Measurements from ENCODE around the gene TSEN54. TPM values are rescaled to one million over a fixed set of nuclear protein-coding genes. Genes with fewer than 3 reads are reported as not detected.
A peak's percentile ranks its signal among the peaks of the same experiment; 100 is the strongest.

Gene TSEN54
- total RNA-seq, 1 experiment from 2014 or later, result 78.7 TPM

DNA sequence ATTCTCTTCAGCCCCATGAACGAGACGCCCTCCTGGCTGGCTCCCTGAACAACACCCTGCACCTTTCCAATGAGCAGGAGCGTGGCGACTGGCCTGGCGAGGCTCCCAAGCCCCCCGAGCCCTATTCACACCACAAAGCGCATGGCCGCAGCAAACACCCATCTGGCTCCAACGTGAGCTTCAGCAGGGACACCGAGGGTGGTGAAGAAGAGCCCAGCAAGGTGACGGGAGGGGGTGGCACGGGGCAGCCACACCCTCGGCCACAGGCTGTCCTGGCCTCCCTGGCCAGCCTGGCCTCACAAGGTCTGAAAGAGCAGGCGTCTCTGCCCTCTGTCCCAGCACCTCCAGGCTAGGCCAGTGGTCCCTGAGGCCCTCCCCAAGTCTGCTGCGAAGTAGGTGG, 24.6 kb upstream of the TSEN54 start:
- DNase-seq (ENCODE audit: low read depth, low spot score), result no peak
- no peak overlapping the region for H3K4me3 ChIP-seq (ENCODE audit: low read depth in 2 of 2, low read length in 2 of 2)
- no TSS peak for BruUV-seq (replicated peaks)
- POLR2A ChIA-PET, result no interaction called here
- CTCF ChIA-PET, result no interaction called here
- H3K36me3 ChIP-seq (ENCODE audit: control insufficient read depth, insufficient read depth, low read length), result no peaks in the 10 kb centered on the region
- intact Hi-C loops (cut with micrococcal nuclease; ENCODE audit: unreplicated experiment) (no loop called here), in situ Hi-C loops (cut with HindIII; ENCODE audit: low pct_unique_long_range_greater_than_20kb, low sequenced_read_pairs) (no loop called here)
- no peaks in the 10 kb centered on the region for H3K9me3 ChIP-seq (ENCODE audit: control insufficient read depth, insufficient read depth, low read depth, low read length)
- H3K27ac ChIP-seq (ENCODE audit: low read length), result no peak overlapping the region
- no peaks in the 10 kb centered on the region for H3K4me1 ChIP-seq (ENCODE audit: control insufficient read depth, insufficient read depth, low read length)
- H3K27me3 ChIP-seq (ENCODE audit: control insufficient read depth, insufficient read depth, low read length), result no peaks in the 10 kb centered on the region
- TF ChIP-seq, protein P1, sequence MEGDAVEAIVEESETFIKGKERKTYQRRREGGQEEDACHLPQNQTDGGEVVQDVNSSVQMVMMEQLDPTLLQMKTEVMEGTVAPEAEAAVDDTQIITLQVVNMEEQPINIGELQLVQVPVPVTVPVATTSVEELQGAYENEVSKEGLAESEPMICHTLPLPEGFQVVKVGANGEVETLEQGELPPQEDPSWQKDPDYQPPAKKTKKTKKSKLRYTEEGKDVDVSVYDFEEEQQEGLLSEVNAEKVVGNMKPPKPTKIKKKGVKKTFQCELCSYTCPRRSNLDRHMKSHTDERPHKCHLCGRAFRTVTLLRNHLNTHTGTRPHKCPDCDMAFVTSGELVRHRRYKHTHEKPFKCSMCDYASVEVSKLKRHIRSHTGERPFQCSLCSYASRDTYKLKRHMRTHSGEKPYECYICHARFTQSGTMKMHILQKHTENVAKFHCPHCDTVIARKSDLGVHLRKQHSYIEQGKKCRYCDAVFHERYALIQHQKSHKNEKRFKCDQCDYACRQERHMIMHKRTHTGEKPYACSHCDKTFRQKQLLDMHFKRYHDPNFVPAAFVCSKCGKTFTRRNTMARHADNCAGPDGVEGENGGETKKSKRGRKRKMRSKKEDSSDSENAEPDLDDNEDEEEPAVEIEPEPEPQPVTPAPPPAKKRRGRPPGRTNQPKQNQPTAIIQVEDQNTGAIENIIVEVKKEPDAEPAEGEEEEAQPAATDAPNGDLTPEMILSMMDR (IDR thresholded peaks at IDR 0.05), result no peak
- TF ChIP-seq, protein P2, sequence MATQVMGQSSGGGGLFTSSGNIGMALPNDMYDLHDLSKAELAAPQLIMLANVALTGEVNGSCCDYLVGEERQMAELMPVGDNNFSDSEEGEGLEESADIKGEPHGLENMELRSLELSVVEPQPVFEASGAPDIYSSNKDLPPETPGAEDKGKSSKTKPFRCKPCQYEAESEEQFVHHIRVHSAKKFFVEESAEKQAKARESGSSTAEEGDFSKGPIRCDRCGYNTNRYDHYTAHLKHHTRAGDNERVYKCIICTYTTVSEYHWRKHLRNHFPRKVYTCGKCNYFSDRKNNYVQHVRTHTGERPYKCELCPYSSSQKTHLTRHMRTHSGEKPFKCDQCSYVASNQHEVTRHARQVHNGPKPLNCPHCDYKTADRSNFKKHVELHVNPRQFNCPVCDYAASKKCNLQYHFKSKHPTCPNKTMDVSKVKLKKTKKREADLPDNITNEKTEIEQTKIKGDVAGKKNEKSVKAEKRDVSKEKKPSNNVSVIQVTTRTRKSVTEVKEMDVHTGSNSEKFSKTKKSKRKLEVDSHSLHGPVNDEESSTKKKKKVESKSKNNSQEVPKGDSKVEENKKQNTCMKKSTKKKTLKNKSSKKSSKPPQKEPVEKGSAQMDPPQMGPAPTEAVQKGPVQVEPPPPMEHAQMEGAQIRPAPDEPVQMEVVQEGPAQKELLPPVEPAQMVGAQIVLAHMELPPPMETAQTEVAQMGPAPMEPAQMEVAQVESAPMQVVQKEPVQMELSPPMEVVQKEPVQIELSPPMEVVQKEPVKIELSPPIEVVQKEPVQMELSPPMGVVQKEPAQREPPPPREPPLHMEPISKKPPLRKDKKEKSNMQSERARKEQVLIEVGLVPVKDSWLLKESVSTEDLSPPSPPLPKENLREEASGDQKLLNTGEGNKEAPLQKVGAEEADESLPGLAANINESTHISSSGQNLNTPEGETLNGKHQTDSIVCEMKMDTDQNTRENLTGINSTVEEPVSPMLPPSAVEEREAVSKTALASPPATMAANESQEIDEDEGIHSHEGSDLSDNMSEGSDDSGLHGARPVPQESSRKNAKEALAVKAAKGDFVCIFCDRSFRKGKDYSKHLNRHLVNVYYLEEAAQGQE (IDR thresholded peaks at IDR 0.05; ENCODE audit: insufficient read depth in 1 of 2, low read depth in 2 of 2, low read length in 1 of 2), result no peak
- no peak for TF ChIP-seq SIN3A (IDR thresholded peaks at IDR 0.05; ENCODE audit: borderline replicate concordance, insufficient read depth, low read depth, low read length)
- TF ChIP-seq TCF7L2 (IDR thresholded peaks at IDR 0.05; ENCODE audit: low read depth, low read length), result no peak
- TF ChIP-seq POLR2AphosphoS5 (IDR thresholded peaks at IDR 0.05; ENCODE audit: low read depth, low read length), result no peak
- no peak for ATAC-seq

DNA sequence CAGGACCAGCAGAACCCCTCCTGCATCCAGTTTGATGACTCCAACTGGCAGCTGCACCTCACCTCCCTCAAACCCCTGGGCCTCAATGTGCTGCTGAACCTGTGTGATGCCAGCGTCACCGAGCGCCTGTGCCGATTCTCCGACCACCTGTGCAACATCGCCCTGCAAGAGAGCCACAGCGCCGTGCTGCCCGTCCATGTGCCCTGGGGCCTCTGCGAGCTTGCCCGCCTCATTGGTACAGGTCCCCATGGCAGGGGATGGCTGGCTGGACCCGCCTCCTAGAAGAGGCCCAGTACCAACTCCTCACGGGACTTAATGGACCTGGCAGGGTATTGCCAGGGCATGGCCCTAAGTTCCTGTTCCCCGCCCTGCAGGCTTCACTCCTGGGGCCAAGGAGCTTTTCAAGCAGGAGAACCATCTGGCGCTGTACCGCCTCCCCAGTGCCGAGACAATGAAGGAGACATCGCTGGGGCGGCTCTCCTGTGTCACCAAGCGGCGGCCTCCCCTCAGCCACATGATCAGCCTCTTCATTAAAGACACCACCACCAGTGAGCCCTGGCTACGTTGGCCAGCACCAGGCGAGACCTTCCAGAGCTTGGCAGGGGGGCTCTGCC, 23.7 kb upstream of the TSEN54 start:
- Histone ChIP-seq H3K4me1 (ENCODE audit: control insufficient read depth, insufficient read depth, low read length) (no peaks in the 10 kb centered on the region), H3K27me3 (ENCODE audit: control insufficient read depth, insufficient read depth, low read length) (no peaks in the 10 kb centered on the region), H3K4me3 (ENCODE audit: low read depth in 2 of 2, low read length in 2 of 2) (no peak overlapping the region), H3K36me3 (ENCODE audit: control insufficient read depth, insufficient read depth, low read length) (no peaks in the 10 kb centered on the region), H3K9me3 (ENCODE audit: control insufficient read depth, insufficient read depth, low read depth, low read length) (no peaks in the 10 kb centered on the region), H3K27ac (ENCODE audit: low read length) (no peak overlapping the region)
- DNase-seq (ENCODE audit: low read depth, low spot score) (no peak), ATAC-seq (no peak)
- intact Hi-C loops (cut with micrococcal nuclease; ENCODE audit: unreplicated experiment), result no loop called here
- POLR2A ChIA-PET, result no interaction called here
- TF ChIP-seq, protein P2 (IDR thresholded peaks at IDR 0.05; ENCODE audit: insufficient read depth in 1 of 2, low read depth in 2 of 2, low read length in 1 of 2), result no peak
- TF ChIP-seq, protein P1 (IDR thresholded peaks at IDR 0.05), result no peak
- CTCF ChIA-PET, result no interaction called here
- in situ Hi-C loops (cut with HindIII; ENCODE audit: low pct_unique_long_range_greater_than_20kb, low sequenced_read_pairs), result no loop called here
- BruUV-seq (replicated peaks), result TSS peak; percentile 37

Data from Panc1 (cell line).